ENCODE data around the gene C5AR1. TPM values are rescaled to one million over a fixed set of nuclear protein-coding genes. Genes with fewer than 3 reads are reported as not detected.

The C5AR1 gene
- total and polyA plus RNA-seq, 2 donors from 2014 or later, result 6.5 to 26.6 TPM

DNA sequence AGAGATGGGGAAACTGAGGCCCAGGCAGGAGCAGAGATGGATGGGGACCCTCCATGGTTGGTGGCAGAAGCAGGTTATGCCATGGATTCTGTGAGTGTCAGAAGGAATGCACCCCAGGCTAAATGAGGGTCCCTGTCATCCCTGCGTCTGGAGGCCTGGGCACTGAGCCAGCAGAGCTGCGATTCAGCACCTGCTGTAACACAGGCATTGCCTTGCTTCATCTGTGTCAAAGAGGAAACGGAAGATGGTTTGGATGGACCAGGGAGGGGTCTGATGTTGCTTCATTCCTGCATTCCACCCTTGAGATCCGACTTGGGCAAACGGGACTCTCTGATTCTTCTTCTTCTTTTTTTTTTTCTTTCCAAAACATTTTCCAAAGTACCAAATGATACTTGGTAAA is 1.2 kb downstream of the C5AR1 start:
- Histone ChIP-seq H3K27ac (ENCODE audit: low read depth in 2 of 2, low read length in 2 of 2) (no peak overlapping the region), H3K4me1 (ENCODE audit: control insufficient read depth in 2 of 3, insufficient read depth in 2 of 3, low read depth in 1 of 3, low read length in 3 of 3) (no peaks in the 10 kb centered on the region), H3K9me3 (ENCODE audit: control insufficient read depth in 2 of 3, insufficient read depth in 1 of 3, low read length in 3 of 3) (no peaks in the 10 kb centered on the region), H3K36me3 (ENCODE audit: control insufficient read depth in 2 of 3, insufficient read depth in 3 of 3, low read length in 3 of 3) (no peaks in the 10 kb centered on the region), H3K9ac (ENCODE audit: low read length in 3 of 3) (no peak overlapping the region), H3K4me3 (ENCODE audit: low read length in 3 of 3) (no peak overlapping the region), H3K27me3 (ENCODE audit: control insufficient read depth, insufficient read depth, low read length) (no peaks in the 10 kb centered on the region)
- no peak for DNase-seq
- TF ChIP-seq, protein P1, sequence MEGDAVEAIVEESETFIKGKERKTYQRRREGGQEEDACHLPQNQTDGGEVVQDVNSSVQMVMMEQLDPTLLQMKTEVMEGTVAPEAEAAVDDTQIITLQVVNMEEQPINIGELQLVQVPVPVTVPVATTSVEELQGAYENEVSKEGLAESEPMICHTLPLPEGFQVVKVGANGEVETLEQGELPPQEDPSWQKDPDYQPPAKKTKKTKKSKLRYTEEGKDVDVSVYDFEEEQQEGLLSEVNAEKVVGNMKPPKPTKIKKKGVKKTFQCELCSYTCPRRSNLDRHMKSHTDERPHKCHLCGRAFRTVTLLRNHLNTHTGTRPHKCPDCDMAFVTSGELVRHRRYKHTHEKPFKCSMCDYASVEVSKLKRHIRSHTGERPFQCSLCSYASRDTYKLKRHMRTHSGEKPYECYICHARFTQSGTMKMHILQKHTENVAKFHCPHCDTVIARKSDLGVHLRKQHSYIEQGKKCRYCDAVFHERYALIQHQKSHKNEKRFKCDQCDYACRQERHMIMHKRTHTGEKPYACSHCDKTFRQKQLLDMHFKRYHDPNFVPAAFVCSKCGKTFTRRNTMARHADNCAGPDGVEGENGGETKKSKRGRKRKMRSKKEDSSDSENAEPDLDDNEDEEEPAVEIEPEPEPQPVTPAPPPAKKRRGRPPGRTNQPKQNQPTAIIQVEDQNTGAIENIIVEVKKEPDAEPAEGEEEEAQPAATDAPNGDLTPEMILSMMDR (IDR thresholded peaks at IDR 0.05; ENCODE audit: borderline replicate concordance, extremely low read depth, insufficient read depth), result no peak
- intact Hi-C loops (cut with DNase I), result no loop called here
- FAIRE-seq, result no peak

DNA sequence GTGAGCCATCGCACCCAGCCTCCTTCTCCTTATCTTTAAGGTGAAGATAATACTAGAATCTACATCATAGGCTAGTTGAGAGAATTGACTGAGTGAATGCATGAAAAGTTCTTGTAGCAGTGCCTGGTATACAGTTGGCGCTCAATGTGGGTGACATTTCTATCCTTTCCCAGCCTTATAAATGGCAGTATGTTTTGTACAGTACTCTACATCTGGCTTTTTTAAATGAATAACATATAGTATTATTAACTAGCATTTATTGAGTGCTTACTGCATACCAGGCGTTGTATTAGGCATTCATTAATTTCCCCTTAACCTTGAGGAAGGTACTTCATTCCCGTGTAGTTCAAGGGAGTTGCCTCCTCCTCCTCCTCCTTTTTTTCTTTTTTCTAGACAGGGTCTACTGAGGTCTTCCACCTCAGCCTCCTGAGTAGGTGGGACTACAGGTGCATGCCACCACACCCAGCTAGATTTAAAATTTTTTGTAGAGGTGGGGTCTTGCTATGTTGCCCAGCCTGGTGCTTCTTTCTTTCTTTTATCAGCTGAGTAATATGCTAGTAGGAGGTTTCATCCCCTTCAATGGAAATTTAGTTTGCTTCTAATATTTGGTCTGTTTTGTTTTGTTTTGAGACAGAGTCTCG is 2.8 kb downstream of the C5AR1 start:
- TF ChIP-seq, protein P1 (IDR thresholded peaks at IDR 0.05; ENCODE audit: borderline replicate concordance, extremely low read depth, insufficient read depth), result no peak
- intact Hi-C loops (cut with DNase I), result no loop called here
- H3K27me3 ChIP-seq (ENCODE audit: control insufficient read depth, insufficient read depth, low read length), result no peaks in the 10 kb centered on the region
- no peak overlapping the region for H3K27ac ChIP-seq (ENCODE audit: low read depth in 2 of 2, low read length in 2 of 2)
- H3K36me3 ChIP-seq (ENCODE audit: control insufficient read depth in 2 of 3, insufficient read depth in 3 of 3, low read length in 3 of 3), result no peaks in the 10 kb centered on the region
- H3K9me3 ChIP-seq (ENCODE audit: control insufficient read depth in 2 of 3, insufficient read depth in 1 of 3, low read length in 3 of 3), result no peaks in the 10 kb centered on the region
- DNase-seq, result no peak
- H3K4me1 ChIP-seq (ENCODE audit: control insufficient read depth in 2 of 3, insufficient read depth in 2 of 3, low read depth in 1 of 3, low read length in 3 of 3), result no peaks in the 10 kb centered on the region
- FAIRE-seq, result no peak
- H3K4me3 ChIP-seq (ENCODE audit: low read length in 3 of 3), result no peak overlapping the region
- no peak overlapping the region for H3K9ac ChIP-seq (ENCODE audit: low read length in 3 of 3)

DNA sequence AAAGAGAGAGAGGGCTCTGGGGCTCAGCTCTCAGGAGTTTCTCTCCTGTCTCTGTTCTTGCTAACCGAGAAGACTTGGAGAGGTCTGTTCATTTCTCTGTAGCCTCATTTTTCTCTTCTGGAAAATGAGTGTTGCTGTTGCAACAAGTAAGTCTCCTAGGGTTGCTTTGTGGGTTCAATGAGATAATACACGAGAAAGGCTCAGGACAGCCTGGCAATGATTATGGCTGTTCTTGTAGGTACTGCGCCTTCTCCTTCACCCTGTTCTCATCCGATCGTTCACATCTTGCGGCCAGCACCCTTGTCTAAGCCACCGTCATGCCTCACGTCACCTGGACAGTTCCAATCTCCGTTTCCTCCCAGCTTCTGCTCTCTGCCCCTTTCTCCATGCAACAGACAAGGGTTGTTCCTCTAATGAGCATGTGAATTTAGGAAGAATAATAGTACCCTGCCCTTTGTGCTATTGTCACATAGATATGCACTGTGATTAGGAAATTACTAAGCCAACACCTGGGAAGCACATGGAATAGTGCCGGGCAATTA is 4.2 kb downstream of the C5AR1 start:
- Histone ChIP-seq H3K4me3 (ENCODE audit: low read length in 3 of 3) (no peak overlapping the region), H3K9ac (ENCODE audit: low read length in 3 of 3) (no peak overlapping the region), H3K4me1 (ENCODE audit: control insufficient read depth in 2 of 3, insufficient read depth in 2 of 3, low read depth in 1 of 3, low read length in 3 of 3) (no peaks in the 10 kb centered on the region), H3K27ac (ENCODE audit: low read depth in 2 of 2, low read length in 2 of 2) (no peak overlapping the region), H3K36me3 (ENCODE audit: control insufficient read depth in 2 of 3, insufficient read depth in 3 of 3, low read length in 3 of 3) (no peaks in the 10 kb centered on the region), H3K27me3 (ENCODE audit: control insufficient read depth, insufficient read depth, low read length) (no peaks in the 10 kb centered on the region), H3K9me3 (ENCODE audit: control insufficient read depth in 2 of 3, insufficient read depth in 1 of 3, low read length in 3 of 3) (no peaks in the 10 kb centered on the region)
- FAIRE-seq (no peak), DNase-seq (no peak)
- intact Hi-C loops (cut with DNase I), result no loop called here
- TF ChIP-seq, protein P1 (IDR thresholded peaks at IDR 0.05; ENCODE audit: borderline replicate concordance, extremely low read depth, insufficient read depth), result no peak

Measured in kidney (tissue), 14 donors.